Stimulated activated effector memory CD8-positive, alpha-beta T cell treated with anti-CD3 and anti-CD28 coated beads, Interleukin-12 subunit alpha, Interleukin-12 subunit beta, amount 100 ng/mL, for 72 hours (primary cell): ENCODE results near the gene SIX1.

Experiments used
- ATAC-seq: fragments of 150-1000 bp; cut with Tn5 transposase; 2 replicates; pipeline ENCODE4 v1.10.0; 2021
- DNase-seq, 2 donors: peaks; one replicate each; pipeline ENCODE4 v3.0.0; 2021 to 2022; ENCODE audit warnings: low spot score in 2 of 2
- H3K27ac Mint-ChIP-seq: one replicate; pipeline ENCODE4 v1.8.0; 2022; ENCODE audit warnings: mild to moderate bottlenecking, mixed read lengths
- H3K36me3 Mint-ChIP-seq: one replicate; pipeline ENCODE4 v1.8.0; 2022; ENCODE audit warnings: mild to moderate bottlenecking, mixed read lengths
- H3K4me1 Mint-ChIP-seq: one replicate; pipeline ENCODE4 v1.8.0; 2022; ENCODE audit warnings: mixed read lengths
- H3K4me3 Mint-ChIP-seq: one replicate; pipeline ENCODE4 v1.8.0; 2022; ENCODE audit warnings: mild to moderate bottlenecking, mixed read lengths
- H3K9me3 Mint-ChIP-seq: one replicate; pipeline ENCODE4 v1.8.0; 2022; ENCODE audit warnings: mixed read lengths

The SIX1 gene

DNA sequence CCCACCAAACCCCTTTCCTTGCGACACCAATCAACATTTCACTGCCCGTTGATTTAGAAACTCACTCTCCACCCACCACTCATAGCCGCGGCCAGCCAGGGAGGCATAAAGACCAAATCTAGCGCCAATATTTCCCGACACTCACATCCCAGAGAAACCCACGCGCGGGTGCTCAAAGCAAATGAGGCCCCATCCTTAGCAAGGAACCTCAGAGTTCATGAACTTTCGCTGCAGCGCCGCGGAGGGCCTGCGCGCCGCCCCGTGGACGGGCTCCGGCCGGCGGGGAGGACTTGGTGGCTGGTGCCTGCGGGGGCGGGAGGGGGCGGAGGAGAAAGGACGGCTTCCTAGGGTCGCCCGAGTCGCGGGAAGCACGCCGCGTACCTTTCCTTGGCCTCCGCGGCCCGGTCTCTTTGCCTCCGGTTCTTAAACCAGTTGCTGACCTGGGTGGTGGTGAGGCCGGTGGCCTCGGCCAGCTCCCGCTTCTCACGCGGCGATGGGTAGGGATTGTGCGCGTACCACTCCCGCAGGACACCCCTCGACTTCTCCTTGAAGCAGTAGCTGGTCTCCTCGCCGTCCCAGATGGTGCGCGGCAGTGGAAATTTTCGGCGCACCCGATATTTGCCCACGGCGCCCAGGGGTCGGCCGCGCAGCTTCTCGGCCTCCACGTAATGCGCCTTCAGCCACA lies 886 bp downstream of the SIX1 start:
- DNase-seq (no peak), ATAC-seq (no peak)
- Mint-ChIP-seq H3K27ac (no peak overlapping the region), H3K4me1 (peaks cover 46% of the 10 kb centered on the region), H3K4me3 (peak overlapping the region; percentile 63), H3K36me3 (no peaks in the 10 kb centered on the region), H3K9me3 (no peaks in the 10 kb centered on the region)

- H3K4me1 Mint-ChIP-seq = peaks cover 49% of the 10 kb centered on the region
- no peaks in the 10 kb centered on the region for H3K36me3 Mint-ChIP-seq
- DNase-seq (no peak), ATAC-seq (no peak)
- peak overlapping the region; percentile 63 for H3K4me3 Mint-ChIP-seq
- H3K9me3 Mint-ChIP-seq = no peaks in the 10 kb centered on the region
- H3K27ac Mint-ChIP-seq = no peak overlapping the region
Observed at GRCh38 chr14:60647837-60648248, 1.4 kb downstream of the SIX1 start.

- H3K4me1 Mint-ChIP-seq = peaks cover 53% of the 10 kb centered on the region
- H3K36me3 Mint-ChIP-seq = no peaks in the 10 kb centered on the region
- no peak overlapping the region for H3K27ac Mint-ChIP-seq
- DNase-seq (no peak), ATAC-seq (no peak)
- no peaks in the 10 kb centered on the region for H3K9me3 Mint-ChIP-seq
- H3K4me3 Mint-ChIP-seq = peak overlapping the region; percentile 63
Observed at GRCh38 chr14:60647081-60647836, 2.0 kb downstream of the SIX1 start.

DNA sequence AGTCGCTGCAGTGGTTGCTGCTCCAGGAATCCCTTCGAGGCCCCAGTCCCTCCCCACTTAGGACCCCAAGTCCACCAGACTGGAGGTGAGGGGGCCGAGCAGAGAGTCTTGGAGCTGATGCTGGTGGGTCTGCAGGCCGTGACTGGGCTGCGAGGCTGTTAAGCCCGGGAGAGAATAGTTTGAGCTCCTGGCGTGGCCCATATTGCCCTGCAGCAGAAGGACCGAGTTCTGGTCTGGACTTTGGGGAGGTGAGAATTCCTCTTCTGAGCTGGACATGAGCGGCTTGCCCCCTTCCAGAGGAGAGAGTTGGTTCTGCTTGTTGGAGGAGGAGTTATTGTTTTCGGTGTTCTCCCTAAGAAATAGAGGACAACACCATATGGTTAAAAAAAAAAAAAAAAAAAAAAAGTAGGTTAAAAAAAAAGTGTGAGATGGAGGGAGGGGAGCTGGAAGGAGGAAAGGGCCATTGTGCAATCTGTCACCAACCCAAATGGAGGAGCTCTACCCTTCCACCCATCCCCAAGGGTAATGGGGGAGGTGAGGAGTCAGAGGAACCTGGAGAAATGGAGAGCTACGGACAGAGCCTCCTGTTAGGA lies 3.0 kb downstream of the SIX1 start:
- ATAC-seq = no peak
- no peak overlapping the region for H3K27ac Mint-ChIP-seq
- DNase-seq = no peak
- H3K4me1 Mint-ChIP-seq = peaks cover 53% of the 10 kb centered on the region
- no peaks in the 10 kb centered on the region for H3K9me3 Mint-ChIP-seq
- no peaks in the 10 kb centered on the region for H3K36me3 Mint-ChIP-seq
- H3K4me3 Mint-ChIP-seq = no peak overlapping the region

GRCh38 chr14:60645126-60645741 lies 4.0 kb downstream of the SIX1 start:
- Mint-ChIP-seq H3K4me1 (peaks cover 50% of the 10 kb centered on the region), H3K27ac (no peak overlapping the region), H3K4me3 (no peak overlapping the region), H3K36me3 (no peaks in the 10 kb centered on the region), H3K9me3 (no peaks in the 10 kb centered on the region)
- ATAC-seq = no peak
- no peak for DNase-seq

GRCh38 chr14:60644666-60645065 lies 4.6 kb downstream of the SIX1 start:
- Mint-ChIP-seq H3K36me3 (no peaks in the 10 kb centered on the region), H3K4me3 (no peak overlapping the region), H3K27ac (no peak overlapping the region), H3K9me3 (no peaks in the 10 kb centered on the region), H3K4me1 (peaks cover 45% of the 10 kb centered on the region)
- DNase-seq = no peak
- no peak for ATAC-seq

DNA sequence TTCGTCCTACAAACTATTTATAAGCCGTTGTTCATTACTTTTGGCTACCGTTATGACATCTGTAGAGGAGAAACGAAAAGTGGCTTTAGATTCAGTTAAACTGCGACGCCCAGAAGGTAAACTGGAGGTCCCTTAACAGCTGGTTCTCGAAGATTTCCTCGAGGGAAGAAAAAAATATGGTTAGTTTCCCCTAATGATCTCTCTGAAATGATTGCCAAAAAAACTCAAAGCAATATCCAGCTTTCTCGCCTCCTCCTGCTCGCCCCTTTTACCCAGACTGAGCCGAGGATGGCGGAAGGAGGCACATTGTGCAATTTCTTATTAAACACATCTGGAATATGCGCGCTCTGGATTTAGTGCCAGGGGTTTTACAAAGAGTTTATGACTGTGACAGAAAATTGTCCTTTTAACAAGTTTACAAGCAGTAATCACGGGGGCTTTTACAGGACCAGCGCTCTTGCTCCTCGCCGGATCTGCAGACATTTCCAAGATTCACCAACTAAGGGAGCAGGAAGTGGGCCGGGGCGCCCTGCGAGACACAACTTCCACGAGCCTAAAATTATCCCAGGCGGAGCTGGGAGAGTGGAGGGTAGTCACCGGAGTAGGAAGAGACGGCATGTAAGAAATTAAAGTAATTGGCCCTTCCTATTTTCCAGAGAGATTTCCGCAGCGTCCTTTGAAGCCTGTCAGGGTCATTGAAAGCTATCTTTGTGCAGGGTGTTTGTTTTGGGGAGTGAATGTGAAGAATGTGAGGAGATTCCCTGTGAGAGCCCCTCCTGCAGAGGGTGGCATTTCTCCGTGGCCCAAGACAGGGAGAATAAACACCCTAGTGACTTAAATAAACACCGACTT lies 5.6 kb downstream of the SIX1 start:
- Mint-ChIP-seq H3K27ac (no peak overlapping the region), H3K36me3 (no peaks in the 10 kb centered on the region), H3K4me1 (peaks cover 39% of the 10 kb centered on the region), H3K4me3 (peak overlapping the region; percentile 56), H3K9me3 (no peaks in the 10 kb centered on the region)
- ATAC-seq (no peak), DNase-seq (no peak)

- Mint-ChIP-seq H3K4me1 (peaks cover 34% of the 10 kb centered on the region), H3K9me3 (no peaks in the 10 kb centered on the region), H3K4me3 (peak overlapping the region; percentile 56), H3K36me3 (no peaks in the 10 kb centered on the region), H3K27ac (no peak overlapping the region)
- DNase-seq (no peak), ATAC-seq (no peak)
Observed at GRCh38 chr14:60643141-60643462, 6.2 kb downstream of the SIX1 start.

DNA sequence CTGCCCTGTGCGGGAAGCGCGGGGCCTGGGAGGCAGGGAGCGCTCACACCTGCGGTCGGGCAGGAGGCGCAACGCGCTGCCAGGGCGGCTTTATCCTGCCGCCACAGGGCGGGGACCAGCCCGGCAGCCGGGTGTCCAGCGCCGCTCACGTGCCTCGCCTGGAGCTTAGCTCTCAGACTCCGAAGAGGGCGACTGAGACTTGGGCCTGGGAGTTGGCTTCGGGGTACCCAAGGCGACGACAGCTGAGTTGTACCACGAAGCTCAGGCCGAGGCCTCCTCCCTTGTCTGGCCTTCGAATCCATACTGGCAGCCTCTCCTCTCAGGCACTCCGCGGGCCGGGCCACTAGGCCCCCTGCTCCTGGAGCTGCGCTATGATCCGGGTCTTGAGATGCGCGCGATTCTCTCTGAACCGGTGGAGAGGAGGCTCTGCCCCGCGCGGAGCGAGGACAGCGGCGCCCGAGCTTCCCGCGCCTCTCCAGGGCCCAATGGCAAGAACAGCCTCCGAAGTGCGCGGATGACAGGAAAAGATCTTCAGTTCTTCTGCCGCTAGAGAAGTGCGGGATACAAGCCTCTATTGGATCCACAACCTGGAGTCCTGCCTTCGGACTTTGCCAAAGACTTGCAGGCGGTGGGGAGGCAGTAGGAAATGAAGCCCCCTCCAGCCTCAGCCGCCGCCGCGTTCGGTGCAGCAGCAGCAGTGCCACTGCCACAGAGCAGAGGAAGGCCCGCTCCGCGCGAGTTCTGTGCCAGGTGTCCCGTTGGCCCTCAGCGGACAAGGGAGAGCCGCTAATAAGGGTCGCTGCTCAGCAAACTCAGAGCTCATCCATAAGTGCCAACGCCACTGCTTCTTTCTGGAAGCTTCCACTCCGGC lies 6.8 kb downstream of the SIX1 start:
- Mint-ChIP-seq H3K27ac (no peak overlapping the region), H3K4me3 (peak overlapping the region; percentile 56), H3K9me3 (no peaks in the 10 kb centered on the region), H3K4me1 (peaks cover 28% of the 10 kb centered on the region), H3K36me3 (no peaks in the 10 kb centered on the region)
- no peak for DNase-seq
- peak; percentile 21 for ATAC-seq

DNA sequence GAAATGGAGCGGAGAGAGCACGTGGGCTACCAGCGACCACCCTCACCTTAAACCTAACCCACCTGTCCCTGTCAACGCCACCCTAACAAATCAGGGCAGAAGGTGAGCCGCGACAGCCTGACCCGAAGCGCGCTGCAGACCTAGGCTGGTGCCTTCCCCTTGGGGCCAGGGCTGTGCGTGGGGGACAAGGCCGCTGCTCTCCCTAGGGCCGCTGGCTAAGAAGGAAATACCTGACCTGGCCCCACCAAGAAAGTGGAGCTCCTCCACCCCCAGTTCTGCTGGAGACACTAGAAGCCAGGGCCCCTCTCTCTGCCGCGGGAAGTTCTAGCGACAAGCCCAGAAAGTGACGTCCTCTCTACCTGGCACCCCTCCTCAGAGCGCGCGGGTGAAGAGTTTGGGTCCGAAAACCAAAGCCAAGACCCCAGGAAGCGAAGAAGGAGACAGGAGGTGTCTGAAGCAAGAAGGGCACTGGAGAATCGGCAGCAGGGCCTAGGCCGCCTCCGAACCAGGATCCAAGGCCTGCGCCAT lies 7.5 kb downstream of the SIX1 start:
- Mint-ChIP-seq H3K4me3 (no peak overlapping the region), H3K4me1 (peaks cover 22% of the 10 kb centered on the region), H3K27ac (no peak overlapping the region), H3K9me3 (no peaks in the 10 kb centered on the region), H3K36me3 (no peaks in the 10 kb centered on the region)
- ATAC-seq (no peak), DNase-seq (no peak)

DNA sequence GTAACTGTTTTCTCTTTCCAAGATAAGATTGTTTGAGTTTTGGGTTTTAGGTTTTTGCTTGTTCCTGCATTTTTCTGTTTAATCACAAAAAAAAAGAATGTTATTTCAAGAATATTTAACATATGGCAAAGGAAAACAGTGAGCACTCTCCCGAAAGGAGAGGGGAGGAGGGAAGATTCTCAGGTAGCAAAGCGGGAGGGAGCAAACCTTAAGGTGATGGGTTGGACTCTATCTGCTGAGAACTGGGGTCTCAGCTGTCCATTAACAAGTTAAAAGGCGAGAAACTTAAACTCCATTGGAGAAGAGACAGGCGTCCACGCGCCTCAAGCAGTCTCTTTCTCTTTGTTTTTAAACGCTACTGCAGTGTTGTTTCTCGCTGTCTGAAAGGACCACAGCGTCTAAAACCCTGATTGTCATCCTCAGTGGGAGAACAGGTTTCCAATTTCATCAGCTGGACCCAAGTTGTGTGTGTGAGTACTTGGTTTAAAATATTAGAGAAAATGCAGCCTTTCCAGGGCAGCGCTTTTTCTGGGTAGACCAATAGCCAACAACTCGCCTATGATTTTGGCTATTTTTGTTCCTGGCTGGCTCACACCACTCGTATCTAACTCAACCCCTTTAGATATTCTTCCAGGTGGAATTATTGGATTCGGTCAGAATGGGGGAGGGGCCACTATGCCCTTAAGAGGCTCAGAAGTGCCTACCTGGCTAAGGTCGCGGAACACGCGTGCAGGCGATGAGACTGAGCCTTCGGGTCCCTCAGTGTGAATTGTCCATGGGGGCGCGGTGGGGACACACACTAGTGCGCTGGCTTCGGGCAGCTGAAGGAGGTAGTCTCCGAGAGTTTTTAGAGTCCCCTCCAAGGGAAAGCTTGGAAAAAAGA lies 8.2 kb downstream of the SIX1 start:
- H3K27ac Mint-ChIP-seq = no peak overlapping the region
- H3K36me3 Mint-ChIP-seq = no peaks in the 10 kb centered on the region
- no peak for ATAC-seq
- no peak for DNase-seq
- peaks cover 22% of the 10 kb centered on the region for H3K4me1 Mint-ChIP-seq
- H3K4me3 Mint-ChIP-seq = no peak overlapping the region
- no peaks in the 10 kb centered on the region for H3K9me3 Mint-ChIP-seq

GRCh38 chr14:60639674-60640073 lies 9.6 kb downstream of the SIX1 start:
- Mint-ChIP-seq H3K27ac (no peak overlapping the region), H3K4me3 (no peak overlapping the region), H3K9me3 (no peaks in the 10 kb centered on the region), H3K4me1 (peaks cover 22% of the 10 kb centered on the region), H3K36me3 (no peaks in the 10 kb centered on the region)
- ATAC-seq (no peak), DNase-seq (no peak)

- ATAC-seq = peak; percentile 36
- no peak for DNase-seq
- peaks cover 13% of the 10 kb centered on the region for H3K4me1 Mint-ChIP-seq
- H3K4me3 Mint-ChIP-seq = peak overlapping the region; percentile 48
- no peak overlapping the region for H3K27ac Mint-ChIP-seq
- no peaks in the 10 kb centered on the region for H3K9me3 Mint-ChIP-seq
- H3K36me3 Mint-ChIP-seq = no peaks in the 10 kb centered on the region
Observed at GRCh38 chr14:60637479-60638315, 11.6 kb downstream of the SIX1 start.
